Measurements from ENCODE around the gene CADPS2.

CADPS2 gene

GRCh38 chr7:122597277-122597676 is 289.0 kb downstream of the CADPS2 start:
- TF ChIP-seq SPI1 (IDR thresholded peaks at IDR 0.05; ENCODE audit: borderline replicate concordance, low read depth): no peak
- TF ChIP-seq REST (IDR thresholded peaks at IDR 0.05; ENCODE audit: insufficient replicate concordance, low read depth): no peak
- no peak for TF ChIP-seq GABPA (IDR thresholded peaks at IDR 0.05; ENCODE audit: low read depth)
- no peak for TF ChIP-seq CTCF (IDR thresholded peaks at IDR 0.05; ENCODE audit: insufficient read depth, low read length)
- no peak for TF ChIP-seq POLR2AphosphoS5 (IDR thresholded peaks at IDR 0.05; ENCODE audit: low read depth)
- Histone ChIP-seq H3K27ac (replicated peaks) (no peak overlapping the region), H3K4me3 (replicated peaks; ENCODE audit: insufficient read depth, low read length) (no peak overlapping the region), H3K27me3 (ENCODE audit: insufficient read depth, poor library complexity, severe bottlenecking) (no peaks in the 10 kb centered on the region)
- DNase-seq (ENCODE audit: low read depth in 1 of 2, low spot score in 1 of 2): no peak

GRCh38 chr7:122595885-122596284 is 290.4 kb downstream of the CADPS2 start:
- DNase-seq (ENCODE audit: low read depth in 1 of 2, low spot score in 1 of 2): no peak
- H3K27ac ChIP-seq (replicated peaks): no peak overlapping the region

GRCh38 chr7:122588621-122589020 is 297.6 kb downstream of the CADPS2 start:
- Histone ChIP-seq H3K27ac (replicated peaks) (no peak overlapping the region), H3K4me3 (replicated peaks; ENCODE audit: insufficient read depth, low read length) (no peak overlapping the region), H3K27me3 (ENCODE audit: insufficient read depth, poor library complexity, severe bottlenecking) (no peaks in the 10 kb centered on the region)
- DNase-seq (ENCODE audit: low read depth in 1 of 2, low spot score in 1 of 2): no peak
- no peak for TF ChIP-seq GABPA (IDR thresholded peaks at IDR 0.05; ENCODE audit: low read depth)
- no peak for TF ChIP-seq POLR2AphosphoS5 (IDR thresholded peaks at IDR 0.05; ENCODE audit: low read depth)
- TF ChIP-seq REST (IDR thresholded peaks at IDR 0.05; ENCODE audit: insufficient replicate concordance, low read depth): no peak
- TF ChIP-seq CTCF (IDR thresholded peaks at IDR 0.05; ENCODE audit: insufficient read depth, low read length): no peak
- no peak for TF ChIP-seq SPI1 (IDR thresholded peaks at IDR 0.05; ENCODE audit: borderline replicate concordance, low read depth)

More at GRCh38 chr7:122595885-122596284, 290.4 kb downstream of the CADPS2 start:
- Histone ChIP-seq H3K27me3 (ENCODE audit: insufficient read depth, poor library complexity, severe bottlenecking) (no peaks in the 10 kb centered on the region), H3K4me3 (replicated peaks; ENCODE audit: insufficient read depth, low read length) (no peak overlapping the region)
- TF ChIP-seq REST (IDR thresholded peaks at IDR 0.05; ENCODE audit: insufficient replicate concordance, low read depth) (no peak), GABPA (IDR thresholded peaks at IDR 0.05; ENCODE audit: low read depth) (no peak), SPI1 (IDR thresholded peaks at IDR 0.05; ENCODE audit: borderline replicate concordance, low read depth) (no peak), POLR2AphosphoS5 (IDR thresholded peaks at IDR 0.05; ENCODE audit: low read depth) (no peak), CTCF (IDR thresholded peaks at IDR 0.05; ENCODE audit: insufficient read depth, low read length) (no peak)

All from HL-60 (cell line).